ENCODE data around the gene ZNF385A.

Gene ZNF385A

DNA sequence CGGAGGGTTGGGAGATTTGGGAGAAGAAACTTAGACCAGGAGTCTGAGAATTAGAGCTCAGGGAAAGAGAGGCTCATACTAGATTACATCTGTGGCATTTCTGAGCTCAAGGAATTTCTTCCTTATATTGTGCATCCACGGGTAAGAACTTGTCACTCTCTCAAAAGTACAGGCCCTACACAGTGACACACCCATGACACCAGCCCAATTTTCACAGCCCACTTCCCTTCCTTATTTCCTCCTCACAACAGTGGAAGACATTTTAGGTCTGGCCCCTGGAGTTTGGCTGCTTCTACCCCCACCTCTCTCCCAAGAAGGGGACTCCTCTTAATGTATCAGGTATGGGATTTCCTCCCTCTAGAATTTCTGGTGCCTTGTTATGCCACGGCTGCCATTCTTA, 9.2 kb upstream of the ZNF385A start:
- DNase-seq (ENCODE audit: low read depth in 4 of 4, low spot score in 1 of 4) = no peak

DNA sequence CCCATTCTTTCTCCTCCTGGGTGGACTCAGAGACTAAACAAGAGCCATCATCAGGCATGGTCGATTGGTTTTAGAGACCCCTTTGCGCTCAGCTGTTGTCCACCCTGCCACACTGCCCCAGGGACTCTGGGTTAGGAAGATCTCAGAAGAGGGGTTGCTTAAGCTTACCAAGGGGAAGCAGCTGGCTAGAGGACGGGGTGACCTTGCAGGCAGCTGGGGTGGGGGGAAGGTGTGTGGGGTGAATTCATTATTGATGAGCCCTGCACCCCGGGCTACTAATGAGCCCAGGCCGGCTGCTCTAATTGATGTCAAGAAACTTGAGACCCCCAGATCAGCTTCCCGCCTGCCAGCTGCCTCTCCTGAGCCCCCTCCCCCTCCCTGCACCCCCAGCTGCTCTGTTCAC, 8.7 kb upstream of the ZNF385A start:
- DNase-seq (ENCODE audit: low read depth in 4 of 4, low spot score in 1 of 4) = no peak

DNA sequence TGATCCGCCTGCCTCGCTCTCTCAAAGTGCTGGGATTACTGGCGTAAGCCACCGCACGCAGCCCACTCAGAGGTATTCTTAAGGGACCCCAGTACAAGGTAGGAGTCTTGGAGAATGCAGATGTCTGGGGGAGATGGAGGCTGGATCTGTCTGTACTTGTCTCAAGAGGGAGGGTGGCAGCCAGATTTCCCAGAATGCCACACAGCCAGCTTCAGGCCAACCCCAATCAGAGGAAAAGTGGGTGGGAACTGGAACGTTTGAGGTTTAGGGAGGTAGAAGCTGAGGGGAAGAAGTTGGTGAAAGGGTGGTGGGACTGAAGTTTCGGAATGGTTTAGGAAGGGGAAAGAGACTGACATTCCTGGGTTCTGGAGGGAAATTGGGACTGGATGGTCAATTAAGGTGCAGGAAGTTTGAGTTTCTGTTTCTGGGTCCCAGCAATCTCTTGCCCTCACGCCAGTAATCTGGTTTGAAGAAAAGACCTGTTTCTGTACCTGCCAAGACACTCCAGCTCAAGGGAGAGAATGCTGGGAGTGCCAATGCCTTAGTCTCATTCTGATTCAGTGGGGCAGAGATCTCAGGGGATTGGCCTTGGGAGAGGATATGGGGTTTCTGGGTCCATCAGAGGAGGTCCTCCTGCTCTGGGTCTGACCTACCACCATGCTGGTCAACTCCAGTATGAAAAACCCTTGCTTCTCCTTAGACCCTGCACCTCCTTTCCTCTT, 8.1 kb upstream of the ZNF385A start:
- DNase-seq (ENCODE audit: low read depth in 4 of 4, low spot score in 1 of 4) = no peak

DNA sequence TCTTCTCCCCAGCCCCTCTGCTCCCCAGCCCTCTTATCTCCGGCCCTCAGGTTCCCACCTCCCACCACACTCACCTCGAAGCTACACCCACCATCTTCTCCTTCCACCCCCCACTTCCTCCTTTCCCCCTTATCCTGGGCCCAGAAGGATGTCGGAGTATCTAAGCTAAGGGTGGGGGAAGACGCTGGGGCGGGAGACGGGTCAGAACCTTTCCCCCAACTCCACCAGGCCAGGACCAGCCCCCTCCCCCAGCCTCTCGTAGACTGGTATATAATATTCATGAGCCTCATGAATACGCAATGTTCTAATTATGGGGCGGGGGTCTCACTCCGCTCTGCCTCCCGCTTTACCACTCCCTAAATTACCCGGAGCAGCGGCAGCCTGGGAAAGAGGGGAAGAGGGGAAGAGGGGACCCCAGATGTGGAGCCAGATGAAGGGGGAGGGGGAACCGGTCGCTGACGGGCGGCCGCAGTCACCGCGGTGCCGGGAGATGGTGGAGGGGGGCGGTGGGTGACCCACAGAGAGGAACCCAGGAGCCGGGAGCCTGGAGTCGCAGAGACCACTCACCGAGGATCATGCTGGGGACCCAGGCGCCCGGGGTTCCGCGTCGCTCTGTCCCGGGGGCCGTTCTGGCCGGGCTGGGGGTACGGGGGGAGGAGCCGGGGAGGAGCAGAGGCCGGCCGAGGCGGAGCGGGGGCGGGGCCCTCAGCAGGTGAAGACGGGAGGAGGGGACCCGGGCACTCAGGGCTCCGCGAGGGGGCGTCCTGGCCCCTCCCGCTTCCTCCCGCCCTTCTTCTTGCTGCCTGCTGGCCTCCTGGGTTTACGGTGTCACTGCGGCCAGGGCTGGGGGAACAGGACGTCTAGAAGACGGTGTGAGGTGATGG, 6.4 kb upstream of the ZNF385A start:
- peak; percentile 28 to 70 (median 44) for DNase-seq (ENCODE audit: low read depth in 4 of 4, low spot score in 1 of 4)

DNA sequence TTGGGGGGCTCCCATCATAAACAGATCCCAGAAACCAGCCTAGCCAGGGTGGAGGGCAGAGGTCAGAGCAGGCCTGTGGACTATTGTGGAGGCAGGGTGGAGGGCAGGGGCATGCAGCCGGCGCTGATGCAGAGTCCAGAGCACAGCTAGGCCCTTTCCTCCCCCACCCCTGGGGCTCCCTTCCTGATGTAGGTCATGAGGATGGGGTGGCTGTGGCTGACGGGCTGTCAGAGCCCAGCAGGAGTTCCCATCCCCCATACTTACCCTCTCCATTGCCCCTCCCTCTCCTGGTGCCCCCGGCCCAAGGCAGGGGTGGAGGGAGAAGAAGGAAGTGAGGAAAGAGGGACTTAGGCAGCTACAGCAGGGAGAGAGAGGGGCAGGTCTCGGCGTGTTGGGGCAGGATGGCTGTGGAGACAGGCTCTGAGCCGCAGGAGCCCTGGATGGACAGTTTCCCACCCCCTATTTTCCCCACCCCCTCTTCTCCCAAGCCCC, 5.7 kb upstream of the ZNF385A start:
- DNase-seq (ENCODE audit: low read depth in 4 of 4, low spot score in 1 of 4) = no peak

DNA sequence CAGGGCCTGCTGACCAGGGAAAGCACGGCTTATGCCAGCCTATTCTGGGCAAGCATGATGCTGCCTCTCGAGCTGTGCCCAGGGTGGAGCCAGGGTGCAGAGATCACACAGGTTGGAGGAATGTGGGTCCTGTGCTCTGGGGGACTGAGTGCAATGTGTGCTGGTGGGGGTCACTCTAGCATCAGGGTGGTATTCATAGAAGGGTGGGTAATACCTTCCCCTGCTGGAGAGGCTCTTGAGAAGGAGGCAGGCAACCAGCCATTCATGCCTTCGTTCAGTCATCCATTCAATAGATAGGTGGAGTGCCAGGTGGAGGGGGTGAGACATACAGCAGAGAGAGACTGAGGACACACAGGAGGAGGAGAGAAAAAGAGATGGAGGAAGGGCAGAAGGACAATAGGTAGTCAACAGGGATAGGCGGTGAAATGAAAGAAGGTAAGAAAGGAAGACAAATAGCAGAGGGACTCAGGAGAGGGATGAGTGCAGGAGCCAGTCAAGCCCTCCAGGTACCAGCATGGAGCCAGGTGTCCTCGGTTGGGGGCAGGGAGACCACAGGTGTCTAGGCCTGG, 5.2 kb upstream of the ZNF385A start:
- no peak for DNase-seq (ENCODE audit: low read depth in 4 of 4, low spot score in 1 of 4)

DNA sequence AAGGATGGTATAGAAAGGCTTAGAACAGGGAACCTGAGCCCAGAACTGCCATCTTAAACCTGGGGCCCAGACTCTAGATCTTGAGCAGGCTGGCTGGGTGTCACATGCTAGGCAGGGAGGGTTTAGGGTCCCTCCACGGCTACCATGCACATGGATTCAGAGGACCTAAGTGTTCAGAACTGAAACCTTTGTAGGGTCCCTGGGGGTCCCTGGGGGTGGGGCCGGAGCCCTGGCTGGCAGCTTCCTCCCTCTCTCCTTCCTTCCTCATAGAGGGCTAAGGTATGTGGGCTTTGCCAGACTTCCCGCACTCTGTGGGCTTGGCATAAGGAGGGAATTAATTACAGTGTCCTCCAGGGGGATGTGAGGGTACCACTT, 4.6 kb upstream of the ZNF385A start:
- no peak for DNase-seq (ENCODE audit: low read depth in 4 of 4, low spot score in 1 of 4)

DNA sequence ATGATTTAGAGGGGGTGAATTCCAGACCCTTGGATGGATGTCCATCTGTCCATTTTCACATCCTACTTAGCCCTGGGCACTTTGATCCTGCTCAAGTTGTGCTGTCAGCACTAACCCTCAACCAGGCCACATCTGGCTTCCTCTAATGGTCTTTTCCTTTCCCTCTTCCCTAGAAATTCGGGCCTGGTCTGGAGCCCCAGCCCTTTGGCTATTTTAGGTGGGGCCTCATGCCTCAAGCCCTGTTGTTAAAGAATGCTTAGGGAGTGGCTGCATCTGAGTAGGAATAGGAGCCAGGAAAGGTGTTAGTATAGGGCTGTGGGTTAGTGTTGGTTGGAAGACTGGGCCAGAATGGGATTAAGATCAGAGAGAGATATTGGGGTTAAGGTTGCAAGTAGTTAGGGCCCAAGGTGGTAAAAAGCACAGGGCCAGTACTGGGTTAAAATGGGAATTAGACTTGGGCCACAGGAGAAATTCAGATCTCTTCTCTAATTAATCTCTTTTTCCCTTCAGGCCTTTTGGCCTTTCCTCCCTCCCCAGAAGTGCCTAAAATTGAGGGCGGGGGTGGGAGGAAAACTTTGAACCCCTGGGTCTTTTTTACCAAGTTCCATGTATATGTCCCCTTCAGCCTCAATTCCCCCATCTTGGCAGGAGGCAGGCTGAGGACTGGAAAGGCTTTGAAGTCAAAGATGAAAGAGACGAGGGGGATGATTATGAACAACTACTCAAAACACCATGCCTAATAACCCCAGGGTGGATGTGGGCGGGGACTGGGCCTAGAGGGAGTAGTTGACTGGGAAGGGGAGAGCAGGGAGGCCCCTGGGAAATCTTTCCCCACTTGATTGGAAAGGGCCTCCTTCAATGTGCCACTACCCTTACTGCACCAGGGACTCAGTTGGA, 4.0 kb upstream of the ZNF385A start:
- DNase-seq (ENCODE audit: low read depth in 4 of 4, low spot score in 1 of 4) = no peak

DNA sequence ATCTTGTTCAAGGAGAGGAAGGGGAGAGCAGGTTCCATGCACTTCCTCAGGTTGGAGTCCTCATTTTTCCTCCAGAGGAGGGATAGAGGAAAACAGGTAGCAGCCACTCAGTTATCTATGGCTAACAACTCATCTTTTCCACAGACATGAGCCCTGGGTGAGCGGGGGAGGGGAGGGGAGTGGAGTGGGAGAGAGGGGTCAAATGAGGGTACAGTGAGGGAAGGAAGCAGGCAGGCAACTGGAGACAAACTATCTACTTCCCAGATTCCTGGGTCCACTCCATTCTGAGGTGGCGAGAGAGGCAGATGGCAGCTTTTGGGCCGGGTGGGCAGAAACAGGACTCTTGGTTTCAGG, 2.6 kb upstream of the ZNF385A start:
- DNase-seq (ENCODE audit: low read depth in 4 of 4, low spot score in 1 of 4) = no peak

DNA sequence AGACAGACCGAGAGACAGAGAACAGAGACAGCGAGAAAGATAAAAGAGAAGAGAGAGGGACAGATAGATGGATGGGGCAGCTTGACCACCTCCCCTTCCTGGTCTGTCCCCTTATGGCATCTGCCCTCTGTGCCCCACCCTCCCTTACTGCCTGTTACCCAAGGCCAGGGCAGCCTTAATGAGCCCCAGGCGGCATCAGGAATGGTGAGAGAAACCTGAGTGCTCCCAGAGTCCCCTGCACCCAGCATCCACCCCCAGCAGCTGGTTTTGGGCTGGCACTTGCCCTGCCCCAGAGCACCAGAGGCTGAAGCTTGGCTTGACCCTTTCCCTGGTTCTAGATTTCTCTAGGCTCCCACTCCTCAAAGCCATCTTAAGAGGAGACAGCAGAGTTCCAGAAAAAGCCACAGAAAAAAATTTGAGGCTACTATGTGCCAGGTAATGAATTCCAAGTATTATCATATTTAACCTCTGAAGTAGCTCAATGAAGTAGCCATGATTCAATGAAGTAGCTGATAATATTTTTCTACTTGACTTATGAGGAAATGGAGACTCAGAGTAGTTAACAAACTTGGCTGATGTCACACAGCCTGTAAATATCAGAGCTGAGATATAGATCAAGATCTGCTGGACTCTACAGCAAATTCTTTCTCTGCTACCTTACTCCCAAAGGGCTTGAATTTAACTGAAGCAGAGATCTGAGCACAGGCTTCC, 2.0 kb upstream of the ZNF385A start:
- no peak for DNase-seq (ENCODE audit: low read depth in 4 of 4, low spot score in 1 of 4)

DNA sequence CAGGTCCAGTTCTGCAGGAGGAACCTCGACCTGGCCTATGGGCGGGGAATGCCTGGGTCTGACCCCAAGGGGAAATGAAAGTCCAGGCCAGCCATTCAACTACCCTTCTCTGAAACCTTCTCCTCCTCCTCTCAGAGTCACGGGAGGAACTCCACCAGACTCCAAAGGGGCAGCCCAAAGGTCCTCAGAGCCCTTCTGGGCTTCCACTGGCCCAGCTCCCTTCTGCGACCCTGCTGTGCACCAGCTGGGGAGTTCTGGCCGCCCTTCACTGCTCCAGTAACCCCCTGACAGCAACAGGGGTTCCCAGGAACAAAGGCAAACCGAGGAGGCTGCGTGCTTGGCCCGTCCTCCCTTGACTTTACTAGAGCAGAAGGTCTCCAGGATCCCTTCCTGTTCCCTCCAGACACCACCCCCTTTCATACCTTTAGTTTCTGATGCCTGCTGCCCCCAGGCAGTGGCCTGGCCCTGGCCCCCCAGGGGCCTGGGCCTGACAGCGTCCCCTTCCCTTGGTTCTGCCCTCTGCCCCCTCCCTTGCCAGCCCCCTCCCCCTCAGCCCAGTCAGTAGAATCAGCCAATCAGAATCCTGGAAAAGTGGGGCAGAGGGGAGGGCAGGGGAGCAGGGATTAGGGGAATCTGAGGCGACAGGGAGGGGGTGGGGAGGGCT, 850 bp upstream of the ZNF385A start:
- no peak for DNase-seq (ENCODE audit: low read depth in 4 of 4, low spot score in 1 of 4)

DNA sequence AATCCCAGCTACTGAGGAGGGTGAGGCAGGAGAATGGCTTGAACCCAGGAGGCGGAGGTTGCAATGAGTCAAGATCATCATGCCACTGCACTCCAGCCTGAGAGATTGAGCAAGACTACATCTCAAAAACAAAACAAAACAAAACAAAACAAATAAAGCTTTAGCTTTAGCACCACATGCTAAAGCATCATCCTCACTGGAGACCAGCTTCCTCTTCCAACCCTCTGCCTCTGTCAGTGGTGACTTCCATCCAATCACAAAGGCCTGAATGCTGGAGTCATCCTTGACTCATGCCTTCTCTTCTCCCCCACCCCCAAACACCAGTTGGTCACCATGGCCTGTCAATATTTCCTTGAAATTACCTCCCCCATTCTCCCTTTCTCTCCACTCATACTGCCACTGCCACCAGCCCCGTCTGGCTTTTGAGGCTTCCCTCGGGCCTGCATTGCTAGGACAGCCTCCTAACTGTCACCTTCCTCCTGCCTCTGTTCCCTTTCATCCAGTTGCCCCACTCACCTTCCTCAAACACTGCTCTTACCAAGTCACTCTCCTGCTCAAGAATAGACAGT, 1.4 kb downstream of the ZNF385A start:
- no peak for DNase-seq (ENCODE audit: low read depth in 4 of 4, low spot score in 1 of 4)

DNA sequence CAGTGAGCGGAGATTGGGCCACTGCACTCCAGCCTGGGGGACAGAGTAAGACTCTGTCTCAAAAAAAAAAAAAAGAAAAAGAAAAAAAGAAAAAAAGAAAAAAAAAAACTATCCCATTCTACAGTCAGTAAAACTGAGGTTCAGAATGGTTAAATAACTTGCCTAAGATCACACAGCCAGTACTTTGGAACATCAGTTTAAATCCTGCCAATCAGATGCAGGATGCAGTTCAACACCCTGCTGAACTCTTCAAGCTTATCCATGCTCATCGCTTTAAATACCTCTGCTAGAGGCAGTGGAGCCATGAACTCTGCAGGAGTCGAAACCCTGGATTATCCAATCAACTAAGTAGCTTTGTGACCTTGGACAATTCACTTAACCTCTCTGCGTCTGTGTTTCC, 3.4 kb downstream of the ZNF385A start:
- no peak for DNase-seq (ENCODE audit: low read depth in 4 of 4, low spot score in 1 of 4)

DNA sequence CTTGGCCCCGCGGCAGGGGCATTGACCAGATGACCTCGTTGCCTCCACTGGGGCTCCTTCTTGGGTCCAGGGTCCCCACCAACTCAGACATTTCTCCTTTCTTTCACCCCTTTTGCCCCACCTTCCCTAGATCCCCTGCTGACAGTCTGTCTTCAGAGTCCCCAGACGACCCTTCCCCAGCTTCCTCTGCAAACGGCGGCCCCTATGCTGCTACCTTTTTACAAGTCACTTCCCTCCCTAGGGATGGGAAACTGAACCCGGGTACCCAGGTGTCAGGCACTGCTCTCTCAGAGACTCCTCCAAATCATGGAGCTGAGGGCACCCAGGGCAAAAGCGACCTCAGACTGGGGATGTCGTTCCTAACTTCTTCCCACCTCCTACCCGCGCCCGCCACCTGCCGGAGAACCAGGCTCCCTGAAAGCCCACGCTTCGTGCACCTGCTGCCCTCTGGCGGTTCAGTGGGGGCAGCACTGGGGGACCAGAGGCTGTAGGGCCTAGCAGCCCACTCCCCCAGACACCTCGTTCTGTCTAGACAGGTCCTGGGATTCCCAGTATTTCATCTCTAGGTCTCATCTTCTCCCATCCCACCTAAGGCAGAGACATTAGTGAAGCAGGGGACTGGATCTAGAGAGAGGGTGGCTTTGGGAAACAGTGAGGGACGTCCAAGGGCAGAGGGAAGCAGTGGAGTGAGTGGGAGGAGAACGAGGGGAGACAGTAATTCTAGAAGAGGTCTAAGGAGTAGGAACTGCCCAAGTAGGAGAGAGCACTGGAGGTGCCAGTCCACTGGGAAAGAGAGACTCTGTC, 4.9 kb downstream of the ZNF385A start:
- DNase-seq (ENCODE audit: low read depth in 4 of 4, low spot score in 1 of 4) = peak; percentile 79 to 88 (median 83)

DNA sequence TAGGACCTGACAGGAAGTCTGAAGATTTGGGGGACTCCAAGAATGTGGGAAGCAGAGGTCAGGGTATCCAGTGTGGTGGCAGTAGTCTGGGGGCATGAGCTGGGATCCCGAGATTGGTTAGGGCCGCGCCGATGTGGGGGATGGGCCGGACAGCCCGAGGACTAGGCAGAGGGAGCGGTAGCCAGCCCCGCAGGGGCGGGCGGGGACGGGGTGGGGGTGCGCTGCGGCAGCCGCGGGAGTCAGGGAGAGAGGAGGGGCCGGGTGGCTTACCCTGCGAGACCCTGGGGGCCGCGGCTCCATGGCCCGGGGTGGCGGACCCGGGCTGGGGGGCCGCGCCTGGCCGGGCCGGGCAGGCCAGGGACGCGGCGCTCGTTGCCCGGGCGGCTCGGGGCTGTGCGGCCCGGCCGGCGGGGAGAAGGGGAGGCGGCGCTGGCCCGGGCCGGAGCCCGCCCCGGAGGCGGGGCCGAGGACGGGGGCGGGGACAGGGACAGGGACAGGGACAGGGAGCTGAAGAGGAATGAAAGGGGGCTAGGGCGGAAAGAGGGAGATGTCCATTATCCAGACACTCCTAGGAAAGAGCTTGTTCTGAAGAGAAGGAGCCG, 5.6 kb downstream of the ZNF385A start:
- no peak for DNase-seq (ENCODE audit: low read depth in 4 of 4, low spot score in 1 of 4)

DNA sequence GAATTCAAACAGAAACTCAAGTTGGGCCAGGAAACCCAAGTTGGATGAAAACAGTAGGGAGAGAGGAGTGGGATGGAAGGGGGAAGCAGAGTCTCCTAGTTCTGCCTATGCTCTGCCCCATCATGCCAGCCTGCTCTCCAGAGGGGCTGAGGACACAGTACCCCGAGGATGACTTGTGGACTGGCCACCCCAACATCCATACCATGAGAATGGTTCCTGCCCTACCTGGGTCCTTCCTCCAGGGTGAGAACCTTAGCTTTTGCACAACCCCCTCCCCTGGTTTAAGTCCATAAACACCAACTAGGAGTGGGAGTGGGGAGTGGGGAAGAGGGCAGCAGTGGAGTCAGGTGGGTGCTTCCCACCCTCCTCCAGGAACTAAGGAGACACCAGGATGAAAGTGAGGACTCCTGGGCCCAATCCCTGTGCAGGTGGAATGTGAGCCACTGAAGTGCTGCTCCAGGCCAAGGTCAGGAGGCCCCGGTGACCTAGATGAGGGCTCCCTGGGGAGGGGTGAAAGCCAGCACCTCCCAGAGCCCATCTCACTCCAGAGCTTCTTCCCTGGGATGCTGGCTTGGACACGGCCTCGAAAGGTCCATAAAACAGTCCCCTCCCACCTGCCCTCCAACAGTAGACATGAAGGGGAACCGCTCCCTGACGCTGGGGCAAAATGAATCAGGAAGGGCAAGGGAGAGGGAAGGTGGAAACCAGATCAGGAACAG, 6.6 kb downstream of the ZNF385A start:
- DNase-seq (ENCODE audit: low read depth in 4 of 4, low spot score in 1 of 4) = no peak

DNA sequence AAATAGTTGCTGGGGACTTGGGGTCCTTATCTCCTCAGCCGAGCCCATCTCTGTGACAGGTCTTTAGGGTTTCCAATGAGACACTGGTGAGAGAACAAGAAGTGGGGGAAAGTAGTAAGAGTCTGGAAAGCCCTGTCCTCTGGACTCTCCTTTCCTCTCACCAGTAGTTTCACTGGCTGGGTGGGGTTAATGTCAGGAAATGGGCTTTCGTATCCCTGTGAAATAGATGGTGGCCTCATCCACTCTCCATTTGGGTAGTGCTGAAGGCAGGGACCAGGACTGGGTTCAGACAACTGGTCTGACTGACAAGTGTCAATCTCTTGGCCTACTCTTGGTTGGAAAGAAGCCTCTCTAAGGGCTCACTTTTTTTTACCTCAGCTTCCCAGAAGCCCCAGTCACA, 7.5 kb downstream of the ZNF385A start:
- no peak for DNase-seq (ENCODE audit: low read depth in 4 of 4, low spot score in 1 of 4)

DNA sequence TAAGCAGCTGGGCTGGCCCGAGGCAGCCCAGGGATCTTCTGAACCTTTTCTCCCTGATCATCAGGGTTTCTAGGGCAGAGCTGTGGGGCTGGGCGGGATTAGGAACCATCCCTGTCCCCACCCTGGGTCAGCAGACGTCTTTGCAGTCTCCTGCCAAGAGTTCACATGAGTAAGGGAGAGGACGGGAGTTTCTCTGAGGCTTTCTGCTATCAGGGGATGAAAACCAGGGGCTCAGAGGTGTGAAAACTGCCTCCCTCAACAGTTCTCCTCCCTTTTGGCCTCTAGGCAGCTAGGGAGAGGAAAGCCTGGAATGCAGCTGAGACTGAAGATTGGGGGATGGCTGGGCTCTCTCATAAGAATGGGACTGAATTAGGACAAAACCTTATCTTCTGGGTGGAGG, 7.9 kb downstream of the ZNF385A start:
- DNase-seq (ENCODE audit: low read depth in 4 of 4, low spot score in 1 of 4) = no peak
